ENCODE results near the gene MSH4. TPM values are rescaled to one million over a fixed set of nuclear protein-coding genes. Genes with fewer than 3 reads are reported as not detected.

The MSH4 gene
- total RNA-seq, 1 donor from 2014 or later, result not detected

DNA sequence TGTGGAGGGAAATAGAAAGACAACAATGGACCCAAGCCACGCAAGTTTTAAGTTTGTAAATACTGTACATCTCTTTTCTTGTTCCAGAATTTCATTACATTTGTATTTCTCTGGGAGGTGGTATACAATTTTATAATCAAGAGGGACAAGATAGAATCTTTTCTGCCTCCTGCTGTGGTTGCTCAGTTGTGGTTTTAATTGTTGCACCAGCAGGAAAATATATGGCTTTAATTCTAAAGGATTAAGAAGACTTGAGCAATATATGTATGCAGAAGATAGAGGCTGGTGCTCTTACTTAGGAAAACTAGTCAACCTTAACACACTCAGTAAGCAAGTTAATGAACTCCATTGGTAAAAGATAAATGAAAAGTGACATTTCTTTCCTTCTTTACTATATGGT is 155.3 kb downstream of the MSH4 start:
- H3K36me3 Mint-ChIP-seq, result no peaks in the 10 kb centered on the region
- Histone ChIP-seq H2AFZ (replicated peaks) (no peak overlapping the region), H3K4me2 (no peak overlapping the region), H3F3A (ENCODE audit: low read depth) (no peaks in the 10 kb centered on the region), H3K9ac (no peak overlapping the region), H3K27ac (no peak overlapping the region), H3K4me1 (peaks cover 14% of the 10 kb centered on the region), H4K20me1 (ENCODE audit: low read depth) (no peaks in the 10 kb centered on the region), H3K4me3 (no peak overlapping the region), H3K79me2 (ENCODE audit: low read depth) (no peaks in the 10 kb centered on the region), H3K9me3 (ENCODE audit: low read depth) (no peaks in the 10 kb centered on the region), H3K36me3 (no peaks in the 10 kb centered on the region), H3K27me3 (no peaks in the 10 kb centered on the region)
- TF ChIP-seq EZH2phosphoT487 (IDR thresholded peaks at IDR 0.05), result no peak
- TF ChIP-seq CTCF (IDR thresholded peaks at IDR 0.05), result no peak
- no peak for TF ChIP-seq EZH2 (IDR thresholded peaks at IDR 0.05)
- no peak overlapping the region for H3K4me3 Mint-ChIP-seq
- no peaks in the 10 kb centered on the region for H3K4me1 Mint-ChIP-seq
- H3K27me3 Mint-ChIP-seq (ENCODE audit: insufficient read depth, low read depth), result no peaks in the 10 kb centered on the region
- DNase-seq (ENCODE audit: low spot score), result no peak
- H3K9me3 Mint-ChIP-seq, result peaks cover 2% of the 10 kb centered on the region
- no peak overlapping the region for H3K27ac Mint-ChIP-seq

DNA sequence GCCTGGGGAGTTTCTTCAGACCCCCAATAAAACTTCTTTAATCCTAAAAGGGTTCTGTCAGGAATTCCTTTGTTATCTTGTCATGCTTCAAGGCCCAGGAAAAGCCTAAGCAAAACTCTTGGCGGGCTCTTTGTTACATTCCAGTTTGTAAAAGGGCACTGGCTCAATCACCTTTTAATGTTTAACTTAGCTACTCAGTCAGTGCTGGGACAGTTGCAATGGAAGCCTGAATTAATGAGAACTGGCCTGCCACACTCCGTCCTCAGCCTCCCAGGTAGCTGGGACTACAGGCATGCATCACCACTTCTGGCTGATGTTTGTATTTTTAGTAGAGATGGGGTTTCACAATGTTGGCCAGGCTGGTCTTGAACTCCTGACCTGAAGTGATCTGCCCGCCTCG is 156.8 kb downstream of the MSH4 start:
- H3K9me3 ChIP-seq (ENCODE audit: low read depth), result no peaks in the 10 kb centered on the region
- peak; percentile 21 for DNase-seq (ENCODE audit: low spot score)
- H4K20me1 ChIP-seq (ENCODE audit: low read depth), result no peaks in the 10 kb centered on the region
- no peaks in the 10 kb centered on the region for H3K79me2 ChIP-seq (ENCODE audit: low read depth)
- H3K4me3 ChIP-seq, result no peak overlapping the region
- no peaks in the 10 kb centered on the region for H3K27me3 ChIP-seq
- no peak overlapping the region for H3K4me2 ChIP-seq
- H3K36me3 ChIP-seq, result no peaks in the 10 kb centered on the region
- Mint-ChIP-seq H3K4me3 (no peak overlapping the region), H3K36me3 (no peaks in the 10 kb centered on the region), H3K4me1 (no peaks in the 10 kb centered on the region), H3K27ac (no peak overlapping the region), H3K9me3 (peaks cover 2% of the 10 kb centered on the region), H3K27me3 (ENCODE audit: insufficient read depth, low read depth) (no peaks in the 10 kb centered on the region)
- H3F3A ChIP-seq (ENCODE audit: low read depth), result no peaks in the 10 kb centered on the region
- no peak overlapping the region for H3K9ac ChIP-seq
- TF ChIP-seq CTCF (IDR thresholded peaks at IDR 0.05) (no peak), EZH2 (IDR thresholded peaks at IDR 0.05) (no peak), EZH2phosphoT487 (IDR thresholded peaks at IDR 0.05) (no peak)
- H2AFZ ChIP-seq (replicated peaks), result no peak overlapping the region
- H3K27ac ChIP-seq, result no peak overlapping the region
- peaks cover 14% of the 10 kb centered on the region for H3K4me1 ChIP-seq

GRCh38 chr1:75954586-75954985 is 157.9 kb downstream of the MSH4 start:
- Histone ChIP-seq H3K9me3 (ENCODE audit: low read depth) (no peaks in the 10 kb centered on the region), H3K4me3 (no peak overlapping the region), H3K9ac (no peak overlapping the region), H3K4me2 (no peak overlapping the region), H3K27me3 (no peaks in the 10 kb centered on the region), H3K4me1 (peaks cover 11% of the 10 kb centered on the region), H2AFZ (replicated peaks) (no peak overlapping the region), H4K20me1 (ENCODE audit: low read depth) (no peaks in the 10 kb centered on the region), H3K79me2 (ENCODE audit: low read depth) (no peaks in the 10 kb centered on the region), H3F3A (ENCODE audit: low read depth) (no peaks in the 10 kb centered on the region), H3K36me3 (no peaks in the 10 kb centered on the region), H3K27ac (no peak overlapping the region)
- H3K36me3 Mint-ChIP-seq, result no peaks in the 10 kb centered on the region
- no peak for TF ChIP-seq EZH2 (IDR thresholded peaks at IDR 0.05)
- no peak for TF ChIP-seq EZH2phosphoT487 (IDR thresholded peaks at IDR 0.05)
- no peak for TF ChIP-seq CTCF (IDR thresholded peaks at IDR 0.05)
- no peaks in the 10 kb centered on the region for H3K9me3 Mint-ChIP-seq
- no peaks in the 10 kb centered on the region for H3K4me1 Mint-ChIP-seq
- no peak for DNase-seq (ENCODE audit: low spot score)
- H3K4me3 Mint-ChIP-seq, result no peak overlapping the region
- H3K27me3 Mint-ChIP-seq (ENCODE audit: insufficient read depth, low read depth), result no peaks in the 10 kb centered on the region
- H3K27ac Mint-ChIP-seq, result no peak overlapping the region

Small RNA genes lying within 50 kb of the gene (small RNA-seq; reads per million reads assigned to genes)
- gene SNORD45A (not detected), gene SNORD45B (not detected), gene SNORD45C (not detected)

Other genes starting within 250 kb of the MSH4 start
- 13.5 and 25.3 TPM in 2 replicates for gene SLC44A5, start 185.8 kb upstream of the MSH4 start, total RNA-seq (ENCODE audit: low replicate concordance)
- gene ACADM, start 72.2 kb upstream of the MSH4 start, total RNA-seq (ENCODE audit: low replicate concordance), result 46.4 and 85.1 TPM in 2 replicates
- gene RABGGTB, start 10.6 kb upstream of the MSH4 start, total RNA-seq (ENCODE audit: low replicate concordance), result 78.0 and 132 TPM in 2 replicates
- not detected in 2 replicates for gene ASB17, start 135.5 kb downstream of the MSH4 start, total RNA-seq (ENCODE audit: low replicate concordance)